COR-L47 (cell line): ENCODE data around the gene CGNL1.

Source experiments
- DNase-seq: peaks from one replicate; lab custom pipeline; 2025; lab: John Stamatoyannopoulos, UW

Gene CGNL1

DNA sequence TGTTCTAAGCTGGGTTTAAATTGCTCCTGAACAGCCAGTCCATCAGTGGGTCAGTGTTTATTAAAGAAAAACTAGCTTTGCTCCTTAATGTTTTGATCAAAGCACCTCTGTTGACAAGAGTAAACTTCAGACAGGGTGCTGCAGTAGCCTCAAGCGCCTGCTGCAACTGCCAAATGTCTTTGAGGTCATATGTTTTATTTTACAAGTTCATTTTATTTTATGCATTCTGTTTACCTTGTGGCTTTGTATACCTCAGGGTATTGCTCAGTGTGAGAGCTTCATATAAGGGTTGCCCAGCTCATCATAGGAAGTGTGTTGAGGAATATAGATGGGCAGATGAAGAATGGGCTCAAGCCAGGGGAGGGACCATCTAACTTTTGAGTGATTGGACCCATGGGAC is 223.9 kb downstream of the CGNL1 start:
- no peak for DNase-seq
